HG02938 (cell line): ENCODE measurements around the gene DACT1.
"Not testable (repeated sequence)": the region's sequence is repeated elsewhere in the genome, so short reads cannot be mapped to it uniquely, and the experiment has no call there.

Source experiments
- ATAC-seq: cut with Tn5 transposase; IDR thresholded peaks from one replicate; pipeline ENCODE4 v1.9.1; 2021; ENCODE audit warnings: mild to moderate bottlenecking, moderate library complexity; ENCODE audit not compliant: unreplicated experiment

The DACT1 gene

GRCh38 chr14:58637391-58638230, at the start of gene DACT1:
Gene DACT1 (plus strand): TSS chr14:58637962. CDS start chr14:58638203, 241 bp downstream.
- peak; percentile 40 for ATAC-seq

GRCh38 chr14:58588321-58588720, 49.4 kb upstream of the DACT1 start:
- not testable (repeated sequence) for ATAC-seq

GRCh38 chr14:58593977-58594376, 43.8 kb upstream of the DACT1 start:
- ATAC-seq = no peak

GRCh38 chr14:58597041-58597440, 40.7 kb upstream of the DACT1 start:
- no peak for ATAC-seq

- no peak for ATAC-seq
Observed at GRCh38 chr14:58598028-58598803, 39.5 kb upstream of the DACT1 start.

- no peak for ATAC-seq
Observed at GRCh38 chr14:58598804-58599525, 38.8 kb upstream of the DACT1 start.

GRCh38 chr14:58599707-58600106, 38.1 kb upstream of the DACT1 start:
- no peak for ATAC-seq

- no peak for ATAC-seq
Observed at GRCh38 chr14:58605465-58605864, 32.3 kb upstream of the DACT1 start.

- no peak for ATAC-seq
Observed at GRCh38 chr14:58607131-58607951, 30.4 kb upstream of the DACT1 start.

GRCh38 chr14:58607952-58608317, 29.8 kb upstream of the DACT1 start:
- ATAC-seq = no peak

- ATAC-seq = no peak
Observed at GRCh38 chr14:58617619-58618018, 20.1 kb upstream of the DACT1 start.

- no peak for ATAC-seq
Observed at GRCh38 chr14:58620011-58620410, 17.8 kb upstream of the DACT1 start.

GRCh38 chr14:58625438-58625837, 12.3 kb upstream of the DACT1 start:
- ATAC-seq = no peak

- no peak for ATAC-seq
Observed at GRCh38 chr14:58626431-58626831, 11.3 kb upstream of the DACT1 start.

- ATAC-seq = no peak
Observed at GRCh38 chr14:58628406-58628805, 9.4 kb upstream of the DACT1 start.

GRCh38 chr14:58629281-58629680, 8.5 kb upstream of the DACT1 start:
- ATAC-seq = no peak

- ATAC-seq = no peak
Observed at GRCh38 chr14:58631732-58632131, 6.0 kb upstream of the DACT1 start.

GRCh38 chr14:58633831-58634230, 3.9 kb upstream of the DACT1 start:
- ATAC-seq = no peak

GRCh38 chr14:58634406-58635090, 3.2 kb upstream of the DACT1 start:
- ATAC-seq = no peak
